Activated T-cell treated with anti-CD3 and anti-CD28 coated beads for 1 hour (primary cell): ENCODE measurements around the gene CC2D1A.
A peak's percentile ranks its signal among the peaks of the same experiment; 100 is the strongest.

Source experiments
- DNase-seq: peaks from one replicate; pipeline ENCODE4 v3.0.0-alpha.2; 2020; ENCODE audit warnings: low read depth

CC2D1A gene

GRCh38 chr19:13877303-13877702 lies 28.7 kb upstream of the CC2D1A start:
- no peak for DNase-seq

- peak; percentile 98 for DNase-seq
Observed at GRCh38 chr19:13880059-13881043, 25.6 kb upstream of the CC2D1A start.

GRCh38 chr19:13881251-13881691 lies 24.7 kb upstream of the CC2D1A start:
- DNase-seq, result no peak

GRCh38 chr19:13881692-13882418 lies 24.1 kb upstream of the CC2D1A start:
- DNase-seq, result no peak

GRCh38 chr19:13882419-13882795 lies 23.6 kb upstream of the CC2D1A start:
- DNase-seq, result no peak

GRCh38 chr19:13882836-13883235 lies 23.2 kb upstream of the CC2D1A start:
- DNase-seq, result no peak

- DNase-seq, result no peak
Observed at GRCh38 chr19:13883516-13884064, 22.4 kb upstream of the CC2D1A start.

- no peak for DNase-seq
Observed at GRCh38 chr19:13884726-13885591, 21.0 kb upstream of the CC2D1A start.

- no peak for DNase-seq
Observed at GRCh38 chr19:13885826-13886365, 20.1 kb upstream of the CC2D1A start.

GRCh38 chr19:13887018-13887436 lies 19.0 kb upstream of the CC2D1A start:
- DNase-seq, result no peak

GRCh38 chr19:13887517-13887916 lies 18.5 kb upstream of the CC2D1A start:
- DNase-seq, result no peak

- DNase-seq, result no peak
Observed at GRCh38 chr19:13888281-13888680, 17.7 kb upstream of the CC2D1A start.

- DNase-seq, result no peak
Observed at GRCh38 chr19:13890136-13890535, 15.9 kb upstream of the CC2D1A start.

GRCh38 chr19:13892870-13893269 lies 13.1 kb upstream of the CC2D1A start:
- DNase-seq, result no peak

- no peak for DNase-seq
Observed at GRCh38 chr19:13894552-13894951, 11.4 kb upstream of the CC2D1A start.

GRCh38 chr19:13896227-13896626 lies 9.8 kb upstream of the CC2D1A start:
- DNase-seq, result no peak

GRCh38 chr19:13899393-13899792 lies 6.6 kb upstream of the CC2D1A start:
- no peak for DNase-seq

GRCh38 chr19:13899912-13900584 lies 6.0 kb upstream of the CC2D1A start:
- no peak for DNase-seq

GRCh38 chr19:13902993-13903555 lies 2.9 kb upstream of the CC2D1A start:
- DNase-seq, result no peak

- no peak for DNase-seq
Observed at GRCh38 chr19:13906521-13906904, 512 bp downstream of the CC2D1A start.

- no peak for DNase-seq
Observed at GRCh38 chr19:13906910-13907309, 909 bp downstream of the CC2D1A start.
